ENCODE results near the gene CST8.

DNA sequence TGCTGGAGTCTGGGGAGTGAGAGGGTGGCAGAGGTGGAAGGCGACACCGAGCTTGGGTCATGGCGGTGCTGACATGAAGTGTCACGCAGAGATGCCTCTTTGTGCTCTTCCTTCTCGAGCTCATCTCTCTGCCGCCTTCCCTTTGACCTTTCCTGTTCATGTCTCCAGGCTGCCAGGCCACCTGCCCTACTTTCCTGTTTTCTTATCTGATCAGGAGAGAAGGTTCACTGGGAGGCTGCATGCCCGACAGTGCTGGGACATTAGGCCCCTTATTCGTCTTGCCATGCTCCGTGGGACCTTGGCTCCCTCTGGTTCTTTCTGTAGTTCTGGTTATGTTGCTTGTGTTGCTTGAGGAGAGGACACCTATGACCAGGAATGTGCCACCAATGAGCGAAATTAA, 33.2 kb downstream of the CST8 start:
- TF ChIP-seq, protein P1, sequence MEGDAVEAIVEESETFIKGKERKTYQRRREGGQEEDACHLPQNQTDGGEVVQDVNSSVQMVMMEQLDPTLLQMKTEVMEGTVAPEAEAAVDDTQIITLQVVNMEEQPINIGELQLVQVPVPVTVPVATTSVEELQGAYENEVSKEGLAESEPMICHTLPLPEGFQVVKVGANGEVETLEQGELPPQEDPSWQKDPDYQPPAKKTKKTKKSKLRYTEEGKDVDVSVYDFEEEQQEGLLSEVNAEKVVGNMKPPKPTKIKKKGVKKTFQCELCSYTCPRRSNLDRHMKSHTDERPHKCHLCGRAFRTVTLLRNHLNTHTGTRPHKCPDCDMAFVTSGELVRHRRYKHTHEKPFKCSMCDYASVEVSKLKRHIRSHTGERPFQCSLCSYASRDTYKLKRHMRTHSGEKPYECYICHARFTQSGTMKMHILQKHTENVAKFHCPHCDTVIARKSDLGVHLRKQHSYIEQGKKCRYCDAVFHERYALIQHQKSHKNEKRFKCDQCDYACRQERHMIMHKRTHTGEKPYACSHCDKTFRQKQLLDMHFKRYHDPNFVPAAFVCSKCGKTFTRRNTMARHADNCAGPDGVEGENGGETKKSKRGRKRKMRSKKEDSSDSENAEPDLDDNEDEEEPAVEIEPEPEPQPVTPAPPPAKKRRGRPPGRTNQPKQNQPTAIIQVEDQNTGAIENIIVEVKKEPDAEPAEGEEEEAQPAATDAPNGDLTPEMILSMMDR (IDR thresholded peaks at IDR 0.05) = no peak
- TF ChIP-seq POLR2A (IDR thresholded peaks at IDR 0.05) = no peak
